NCI-H526 treated with DMSO at 0.1 percent for 48 hours (cell line): Measurements from ENCODE around the gene PRDM8.

Source experiments
- DNase-seq: peaks from one replicate; lab custom pipeline; 2025; lab: John Stamatoyannopoulos, UW

PRDM8 gene

DNA sequence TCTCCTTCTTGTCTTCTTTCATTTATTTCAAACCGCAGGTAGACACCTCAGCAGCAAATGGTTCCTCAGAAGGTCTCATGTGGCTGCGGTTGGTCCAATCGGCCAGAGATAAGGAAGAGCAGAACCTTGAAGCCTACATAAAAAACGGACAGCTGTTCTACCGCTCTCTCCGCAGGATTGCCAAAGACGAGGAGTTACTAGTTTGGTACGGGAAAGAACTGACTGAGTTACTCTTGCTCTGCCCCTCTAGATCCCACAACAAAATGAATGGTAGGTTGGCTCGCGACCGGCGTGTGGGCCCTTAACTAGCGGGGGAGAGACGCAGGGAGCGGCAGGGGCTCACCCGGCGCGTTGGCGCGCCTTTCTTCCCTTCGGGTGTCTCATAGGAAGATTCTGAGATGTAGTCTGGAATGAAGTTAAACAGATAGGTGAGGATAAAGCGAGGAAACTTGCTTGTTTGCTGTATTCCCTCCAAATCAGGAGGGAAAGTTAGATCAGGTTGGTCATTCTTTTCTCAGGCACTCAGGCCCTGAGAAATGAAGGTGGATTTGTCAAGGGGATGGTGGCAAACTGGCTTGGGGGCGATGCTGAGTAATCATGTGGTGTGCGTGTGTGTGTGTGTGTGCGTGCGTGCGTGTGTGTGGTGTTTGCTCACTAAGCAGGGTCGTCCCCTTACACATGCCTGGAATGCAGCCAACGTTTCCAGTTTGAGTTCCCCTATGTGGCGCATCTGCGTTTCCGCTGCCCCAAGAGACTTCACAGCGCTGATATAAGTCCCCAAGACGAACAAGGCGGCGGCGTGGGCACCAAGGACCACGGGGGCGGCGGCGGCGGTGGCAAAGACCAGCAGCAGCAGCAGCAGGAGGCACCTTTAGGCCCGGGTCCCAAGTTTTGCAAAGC lies 4.2 kb downstream of the PRDM8 start:
- DNase-seq, result no peak

DNA sequence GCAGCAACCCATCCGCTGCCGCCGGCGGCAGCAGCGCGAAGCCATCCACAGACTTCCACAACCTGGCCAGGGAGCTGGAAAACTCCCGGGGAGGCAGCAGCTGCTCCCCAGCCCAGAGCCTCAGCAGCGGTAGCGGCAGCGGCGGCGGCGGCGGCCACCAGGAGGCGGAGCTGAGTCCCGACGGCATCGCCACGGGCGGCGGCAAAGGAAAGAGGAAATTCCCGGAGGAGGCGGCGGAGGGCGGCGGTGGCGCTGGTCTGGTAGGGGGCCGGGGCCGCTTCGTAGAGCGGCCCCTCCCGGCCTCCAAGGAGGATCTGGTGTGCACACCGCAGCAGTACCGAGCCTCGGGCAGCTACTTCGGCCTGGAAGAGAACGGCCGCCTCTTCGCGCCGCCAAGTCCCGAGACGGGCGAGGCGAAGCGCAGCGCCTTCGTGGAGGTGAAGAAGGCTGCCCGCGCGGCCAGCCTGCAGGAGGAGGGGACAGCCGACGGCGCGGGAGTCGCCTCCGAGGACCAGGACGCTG lies 4.9 kb downstream of the PRDM8 start:
- DNase-seq, result no peak

DNA sequence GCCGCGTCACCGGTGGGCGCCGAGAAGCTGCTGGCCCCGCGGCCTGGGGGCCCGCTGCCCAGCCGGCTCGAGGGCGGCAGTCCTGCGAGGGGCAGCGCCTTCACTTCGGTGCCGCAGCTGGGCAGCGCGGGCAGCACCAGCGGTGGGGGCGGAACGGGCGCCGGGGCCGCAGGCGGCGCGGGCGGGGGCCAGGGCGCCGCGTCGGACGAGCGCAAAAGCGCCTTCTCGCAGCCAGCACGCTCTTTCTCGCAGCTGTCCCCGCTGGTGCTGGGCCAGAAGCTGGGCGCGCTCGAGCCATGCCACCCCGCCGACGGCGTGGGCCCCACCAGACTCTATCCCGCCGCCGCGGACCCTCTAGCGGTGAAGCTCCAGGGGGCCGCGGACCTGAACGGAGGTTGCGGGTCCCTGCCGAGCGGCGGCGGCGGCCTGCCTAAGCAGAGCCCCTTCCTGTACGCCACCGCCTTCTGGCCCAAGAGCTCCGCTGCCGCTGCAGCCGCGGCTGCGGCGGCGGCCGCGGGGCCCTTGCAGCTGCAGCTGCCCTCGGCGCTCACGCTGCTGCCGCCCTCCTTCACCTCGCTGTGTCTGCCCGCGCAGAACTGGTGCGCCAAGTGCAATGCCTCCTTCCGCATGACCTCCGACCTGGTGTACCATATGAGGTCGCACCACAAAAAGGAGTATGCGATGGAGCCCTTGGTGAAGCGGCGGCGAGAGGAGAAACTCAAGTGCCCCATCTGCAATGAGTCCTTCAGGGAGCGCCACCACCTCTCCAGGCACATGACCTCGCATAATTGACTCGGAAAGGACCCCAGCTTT lies 5.6 kb downstream of the PRDM8 start:
- DNase-seq, result no peak

DNA sequence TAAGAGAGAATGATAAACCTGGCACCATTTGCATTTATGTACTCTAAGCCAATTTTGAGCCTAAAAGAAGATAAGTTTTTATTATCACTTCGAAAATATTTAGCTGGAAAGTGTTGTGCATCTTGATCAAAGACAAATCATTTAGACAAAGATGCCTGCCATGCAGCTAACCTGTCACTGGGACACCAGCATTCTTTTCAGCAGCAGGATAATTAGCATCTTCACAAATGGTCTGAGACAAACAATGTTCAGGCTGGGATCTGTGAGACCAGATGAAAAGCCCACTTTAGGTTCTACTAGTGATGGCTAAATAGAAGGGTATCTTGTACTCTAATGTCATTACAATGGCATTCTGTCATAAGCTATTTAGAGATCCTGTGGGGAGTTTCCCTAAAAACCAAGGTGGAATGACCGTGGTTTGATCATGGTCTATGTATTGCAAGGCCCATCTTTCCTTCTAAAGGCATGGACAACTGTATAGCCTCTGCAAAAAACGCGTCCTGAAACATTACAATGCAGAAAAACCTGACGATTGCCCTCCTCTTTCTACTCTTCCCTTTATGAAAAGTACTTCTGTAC lies 7.2 kb downstream of the PRDM8 start:
- no peak for DNase-seq

DNA sequence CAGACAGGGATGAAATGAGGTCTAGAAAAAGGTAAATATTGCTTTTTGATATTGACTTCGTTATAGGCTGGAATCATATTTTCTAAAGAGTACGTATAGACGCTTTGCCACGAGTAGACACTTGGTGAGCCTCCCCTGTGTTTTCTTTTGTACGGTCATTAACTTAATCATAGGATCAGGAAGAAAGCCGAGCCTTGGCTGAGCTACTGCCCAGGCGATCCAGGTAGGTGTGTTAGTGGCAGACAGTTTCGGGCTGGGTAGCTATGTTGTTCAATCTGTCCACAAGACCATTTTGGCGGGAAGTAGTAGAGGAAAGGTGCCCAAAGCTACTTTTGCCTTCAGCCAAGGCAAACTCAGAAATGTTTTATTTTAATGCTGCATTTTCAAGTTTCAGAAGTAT lies 8.8 kb downstream of the PRDM8 start:
- no peak for DNase-seq

DNA sequence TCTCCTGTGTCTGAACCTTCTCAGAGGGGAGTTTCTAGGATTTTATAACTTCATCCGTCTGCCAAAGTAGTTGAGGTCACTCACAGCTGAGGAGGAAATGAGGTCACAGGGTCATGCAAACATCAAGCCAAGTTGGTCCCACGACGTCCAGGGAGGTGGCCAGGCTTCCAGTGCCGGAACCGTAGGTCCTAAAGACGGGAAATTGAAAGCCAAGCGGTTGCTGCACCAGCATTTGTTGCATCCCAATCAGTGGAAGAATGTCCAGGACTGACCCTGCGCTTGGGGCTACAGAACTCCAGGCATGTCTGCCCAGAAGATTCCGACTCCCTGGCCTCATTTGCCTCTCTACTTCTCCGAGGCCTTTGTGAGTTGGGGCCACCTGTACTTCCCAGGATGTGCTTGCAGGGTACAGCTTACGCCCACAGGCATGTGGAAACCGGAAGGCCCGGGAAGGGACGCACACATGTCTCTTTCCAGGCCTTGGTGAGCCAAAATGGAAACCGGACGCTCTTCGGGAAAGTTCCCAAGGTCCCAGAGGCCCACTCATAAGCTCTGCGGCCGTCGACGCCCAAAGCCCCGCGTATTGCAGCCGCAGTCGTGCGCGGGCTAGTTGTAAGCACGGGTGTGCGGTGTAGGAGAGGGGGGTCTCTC lies 9.3 kb downstream of the PRDM8 start:
- DNase-seq, result no peak

DNA sequence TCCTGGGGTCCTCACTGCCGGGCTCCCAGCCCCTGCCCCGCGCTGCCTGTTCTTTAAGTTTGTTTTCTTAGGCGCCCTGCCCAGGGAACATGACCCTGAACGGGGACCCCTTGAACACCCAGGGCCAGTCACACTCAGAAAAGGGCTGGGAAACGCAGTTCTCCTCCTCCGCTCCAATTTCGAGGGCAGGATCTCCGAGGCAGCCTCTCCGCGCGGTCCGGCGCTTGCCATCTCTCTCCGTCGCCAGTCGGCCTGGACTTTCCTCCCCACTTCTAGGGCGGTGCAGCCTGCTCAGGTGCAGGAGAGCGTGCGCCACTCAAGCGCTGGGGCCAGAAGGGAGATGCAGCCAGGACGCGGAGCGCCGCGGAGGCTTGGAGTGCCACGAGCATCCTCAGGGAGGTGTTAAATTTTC lies 9.9 kb downstream of the PRDM8 start:
- no peak for DNase-seq

DNA sequence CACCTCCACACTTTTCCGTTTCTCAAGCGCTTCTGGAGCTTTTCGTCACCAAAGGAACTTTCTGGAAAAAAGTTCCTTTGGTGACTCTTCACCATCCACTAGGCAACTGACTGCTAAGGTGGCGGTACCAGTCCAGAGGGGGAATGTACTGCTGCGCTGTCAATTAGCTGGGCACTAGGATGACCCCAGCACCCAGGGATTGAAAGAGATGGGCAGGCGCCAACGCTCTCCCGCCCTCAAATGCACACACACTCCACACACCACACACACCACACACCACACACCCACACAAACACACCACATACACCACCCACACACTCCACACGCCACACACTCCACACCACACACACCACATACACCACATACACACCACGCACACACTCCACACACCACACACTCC lies 10.4 kb downstream of the PRDM8 start:
- DNase-seq, result no peak

DNA sequence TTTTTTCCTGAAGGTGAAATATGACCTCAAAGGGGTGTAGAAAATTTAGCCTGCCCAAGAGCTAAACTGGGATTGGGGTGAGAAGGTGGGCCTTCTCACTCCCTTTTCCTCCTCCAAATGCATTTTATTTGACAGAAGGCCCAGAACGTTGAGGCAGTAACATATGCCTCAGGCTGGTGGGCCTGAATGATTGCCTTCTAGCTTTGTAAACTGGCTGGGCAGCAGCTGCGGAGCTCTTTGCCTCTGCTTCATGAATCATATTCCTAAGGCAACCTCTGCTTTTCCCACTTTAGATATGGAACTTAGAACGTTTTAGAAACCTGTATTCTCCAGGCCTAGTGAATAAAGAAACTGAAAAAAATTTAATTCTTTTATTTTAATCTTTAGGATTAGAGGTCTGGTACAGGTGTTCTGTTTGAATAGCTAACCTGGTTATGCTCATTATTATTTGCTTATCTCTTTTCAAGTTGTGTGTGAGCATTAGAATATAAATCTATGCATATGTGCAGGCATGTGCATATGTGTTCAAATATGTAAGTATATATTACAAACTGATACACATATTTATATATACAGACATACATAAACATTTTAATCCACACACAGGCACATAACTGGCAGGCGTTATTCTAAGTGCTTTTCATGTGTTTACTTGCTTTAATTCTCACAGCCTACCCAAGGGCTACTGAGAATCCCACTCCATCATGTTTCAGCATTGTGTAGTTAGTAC lies 11.5 kb downstream of the PRDM8 start:
- DNase-seq, result no peak

DNA sequence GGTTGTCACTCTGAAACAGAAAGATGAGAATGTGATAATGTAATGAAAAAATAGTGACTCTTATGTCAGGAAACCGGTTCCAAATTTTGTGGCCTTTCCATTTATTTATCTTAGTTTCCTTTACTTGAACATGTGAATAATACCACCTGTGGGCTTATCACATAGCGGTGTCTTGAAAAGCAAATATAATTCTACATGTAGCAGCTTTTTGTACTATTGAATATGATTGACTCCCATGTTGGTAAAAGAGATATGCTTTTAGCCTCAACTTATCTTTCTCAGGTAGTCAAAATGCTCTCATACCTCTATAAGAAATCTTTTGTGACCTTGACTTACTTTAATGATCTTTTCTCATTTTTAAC lies 12.0 kb downstream of the PRDM8 start:
- DNase-seq, result no peak

DNA sequence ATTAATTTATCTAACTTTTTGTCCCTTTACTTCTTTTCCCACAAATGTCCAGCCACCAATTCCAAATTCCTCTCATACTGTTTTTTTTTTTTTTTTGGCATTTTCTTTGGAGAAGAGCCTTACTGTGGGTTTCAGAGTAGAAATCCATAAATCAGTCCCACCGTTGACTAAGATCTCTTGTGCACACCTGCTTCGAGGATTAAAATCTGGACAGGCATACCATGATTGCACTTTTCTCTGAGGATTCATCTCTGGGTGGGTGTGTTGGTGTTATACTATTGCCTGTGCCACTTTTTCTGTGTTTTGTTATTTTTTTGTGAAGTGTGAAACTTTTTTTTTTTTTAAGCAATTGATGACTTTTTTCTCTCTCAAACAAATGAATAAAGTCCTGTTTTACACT lies 13.2 kb downstream of the PRDM8 start:
- DNase-seq, result no peak

DNA sequence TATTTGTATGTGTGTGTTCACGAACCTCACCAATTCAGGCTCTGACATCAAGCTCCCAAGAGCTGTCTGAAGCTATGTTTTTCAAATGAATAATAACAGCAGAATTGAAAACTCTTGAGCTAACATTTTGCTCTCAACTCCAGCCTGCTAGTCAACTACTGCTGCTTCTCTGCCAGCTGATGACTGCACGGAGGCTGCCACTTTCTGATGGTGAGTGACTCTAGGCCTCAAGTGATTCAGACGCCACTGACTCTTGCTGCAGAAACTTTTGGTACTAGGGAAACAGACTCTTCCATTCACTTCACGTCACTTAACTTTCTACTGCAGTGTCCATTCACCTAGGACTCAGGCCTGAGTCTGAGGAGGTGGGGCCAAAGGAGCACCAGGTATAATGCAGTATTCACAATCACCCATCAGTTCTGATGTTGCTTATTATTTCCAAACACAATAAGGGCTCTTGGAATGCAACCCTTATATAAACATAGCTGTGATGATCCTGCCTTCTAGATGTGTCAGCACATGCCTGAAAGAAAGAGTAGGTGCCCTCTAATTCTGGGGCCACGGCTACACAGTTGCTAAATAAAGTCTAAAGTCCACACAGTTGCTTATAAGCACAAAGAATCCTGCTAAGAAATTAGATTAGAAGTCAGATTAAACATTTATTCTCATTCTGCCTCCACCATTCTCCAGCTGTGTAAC lies 16.0 kb downstream of the PRDM8 start:
- no peak for DNase-seq

DNA sequence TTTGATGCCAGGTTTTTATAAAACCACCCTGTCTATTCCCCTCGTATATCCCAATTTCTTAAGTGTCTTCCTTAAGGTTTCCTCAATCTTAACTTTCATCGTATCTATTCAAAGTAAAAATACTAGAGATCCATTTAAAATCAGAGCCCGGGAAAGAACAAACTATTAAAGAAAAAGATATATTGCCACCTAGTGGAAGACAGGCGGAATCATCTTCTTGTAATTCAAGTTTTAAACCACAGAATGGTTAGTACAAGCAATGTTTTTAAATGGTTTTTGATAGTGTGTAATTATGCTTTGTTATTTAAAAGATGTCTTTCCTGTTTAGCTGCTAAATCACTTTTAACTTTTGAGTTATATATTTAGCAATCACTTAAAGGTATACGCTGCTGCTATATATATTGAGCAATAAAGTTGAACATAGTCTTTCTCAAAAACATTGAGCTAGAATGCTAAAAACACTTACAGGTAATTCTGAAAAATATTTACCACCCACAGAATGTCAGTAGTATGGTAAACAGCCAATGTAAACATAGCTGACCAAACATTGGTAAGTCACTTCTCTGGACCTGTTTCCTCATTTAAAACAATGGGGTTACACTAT lies 18.2 kb downstream of the PRDM8 start:
- peak; percentile 8 for DNase-seq

DNA sequence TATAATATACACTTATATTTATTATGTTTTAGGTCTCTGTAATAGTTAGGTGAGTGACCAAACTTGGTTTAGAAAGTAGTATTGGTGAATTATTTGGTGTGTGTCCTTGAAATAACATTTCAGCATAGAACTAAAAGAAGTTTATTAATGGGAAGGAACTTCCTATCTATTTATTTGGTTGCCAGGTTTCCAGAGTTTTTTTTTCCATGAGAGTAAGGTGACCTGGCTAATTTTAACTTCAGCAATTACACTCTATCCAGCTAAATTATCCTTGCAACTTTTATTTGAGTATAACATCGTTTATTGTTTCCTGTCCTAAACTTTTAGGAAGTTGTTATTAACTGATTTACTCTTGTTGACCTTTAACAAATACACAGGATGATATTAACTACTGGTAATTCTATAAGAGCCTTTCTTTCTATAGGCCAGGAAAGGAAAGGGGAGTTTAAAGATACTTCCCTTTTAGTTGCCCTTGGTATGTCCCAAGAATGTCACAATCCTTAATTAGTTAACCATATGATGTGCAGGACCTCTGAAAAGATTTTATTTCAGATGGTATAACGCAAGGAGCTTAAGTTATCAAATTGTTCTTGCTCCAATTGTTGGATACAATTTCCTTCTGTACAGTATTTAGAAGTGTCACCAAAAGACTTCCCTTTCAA lies 18.9 kb downstream of the PRDM8 start:
- no peak for DNase-seq

DNA sequence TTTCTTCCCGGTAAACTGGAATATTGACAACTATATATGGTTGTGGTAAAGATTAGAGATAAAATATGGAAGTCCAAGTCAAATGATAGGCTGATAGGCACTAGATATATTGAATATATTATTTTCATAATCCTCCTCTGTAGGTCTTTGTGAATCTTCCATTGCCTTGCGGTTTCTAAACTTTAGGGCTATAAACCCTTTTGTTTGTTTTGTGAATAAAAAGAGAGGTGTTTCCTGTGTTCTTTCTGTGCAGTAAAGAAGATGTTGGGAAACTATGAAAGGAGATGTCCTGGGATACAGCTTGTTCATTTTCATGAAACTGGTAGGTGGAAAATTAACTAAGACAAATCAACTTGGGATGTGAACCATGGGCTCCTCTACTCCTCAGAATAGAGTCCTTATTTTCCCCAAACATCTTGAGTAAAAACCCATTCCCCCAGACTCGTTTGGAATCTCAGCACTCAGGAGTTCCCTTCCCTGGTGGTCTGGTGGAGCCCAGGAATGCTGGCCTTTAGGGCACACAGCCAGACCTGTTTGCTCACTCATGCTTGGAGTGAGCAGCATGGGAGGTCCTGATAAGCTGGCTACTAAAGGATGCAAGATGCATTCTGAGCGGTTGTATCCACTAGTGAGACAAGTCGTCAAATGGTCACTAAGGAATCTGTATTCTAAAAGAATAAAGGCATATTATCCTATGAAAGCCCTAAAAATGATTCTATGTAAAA lies 22.2 kb downstream of the PRDM8 start:
- DNase-seq, result no peak

DNA sequence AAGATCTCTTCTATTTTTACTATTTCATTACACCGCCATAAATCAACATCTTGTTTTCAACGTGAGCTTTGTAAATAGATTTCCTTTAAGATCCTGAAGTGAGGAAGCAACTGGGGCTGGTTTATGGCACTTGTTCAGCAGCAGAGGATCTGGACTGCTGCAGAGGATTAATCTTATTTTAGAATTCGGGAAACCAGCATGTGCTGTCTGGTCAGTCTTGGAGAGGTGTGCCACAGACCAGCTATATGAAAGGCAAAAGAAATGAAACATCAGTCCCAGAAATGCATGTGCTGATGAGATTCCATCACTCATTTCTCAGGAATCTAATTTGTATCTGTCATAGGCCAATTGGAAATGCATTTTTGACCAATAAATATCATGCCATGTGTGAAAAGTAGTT lies 23.4 kb downstream of the PRDM8 start:
- no peak for DNase-seq

DNA sequence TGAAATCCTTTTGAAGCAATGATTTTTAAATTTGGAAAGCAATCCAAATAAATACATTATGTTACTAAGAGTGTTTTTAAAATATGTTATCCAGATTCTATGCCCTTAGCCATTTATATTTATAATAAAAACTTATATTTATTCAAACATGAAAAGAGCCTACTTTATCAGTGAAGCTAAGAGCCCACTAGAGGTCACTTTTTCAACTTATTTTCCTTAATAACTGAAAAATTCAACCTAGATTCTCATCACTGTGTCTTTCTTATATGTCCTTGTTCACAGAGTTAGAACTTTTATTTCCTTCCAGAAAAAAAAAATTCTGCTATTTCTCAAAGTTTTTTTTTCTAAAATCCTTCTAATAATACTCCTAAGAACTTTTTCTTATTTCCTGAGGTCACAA lies 23.9 kb downstream of the PRDM8 start:
- no peak for DNase-seq

DNA sequence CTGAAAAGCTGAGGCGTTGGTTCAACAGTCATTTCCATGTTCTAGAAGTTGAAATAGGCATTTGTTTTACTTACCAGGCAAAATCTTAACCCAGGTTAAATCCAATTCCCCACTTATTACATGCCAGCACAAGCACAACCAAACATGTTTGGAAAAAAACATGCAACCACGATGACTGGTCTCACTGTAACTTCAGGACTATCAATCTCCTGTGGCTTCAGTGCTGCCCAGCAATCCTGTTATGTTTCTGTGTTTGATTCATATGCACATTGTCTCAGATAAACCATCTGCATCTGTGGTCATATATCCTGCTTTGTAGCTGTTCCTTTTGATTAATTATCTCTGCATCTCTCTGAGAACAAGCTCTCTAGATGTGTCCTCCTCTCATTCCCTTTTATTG lies 28.3 kb downstream of the PRDM8 start:
- DNase-seq, result no peak

DNA sequence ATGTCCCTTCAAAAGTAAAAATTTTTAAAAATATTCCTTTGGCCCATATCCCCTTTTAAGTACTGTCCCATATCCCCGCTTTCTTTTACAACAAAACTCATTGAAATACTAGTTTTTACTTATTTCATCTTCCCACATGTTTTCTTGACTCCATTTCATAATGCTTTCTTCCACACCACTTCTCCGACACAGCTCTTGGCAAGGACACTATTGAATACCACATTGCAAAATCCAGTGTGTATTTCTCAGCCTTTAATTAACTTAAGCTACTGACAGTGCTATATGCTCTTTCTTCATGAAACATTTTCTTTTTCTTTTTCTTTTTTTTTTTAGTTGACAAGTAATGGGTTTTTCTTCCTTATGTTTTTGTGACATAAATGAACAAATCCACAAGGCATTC lies 28.8 kb downstream of the PRDM8 start:
- DNase-seq, result no peak
